Measurements from ENCODE around the gene OSGIN1.

DNA sequence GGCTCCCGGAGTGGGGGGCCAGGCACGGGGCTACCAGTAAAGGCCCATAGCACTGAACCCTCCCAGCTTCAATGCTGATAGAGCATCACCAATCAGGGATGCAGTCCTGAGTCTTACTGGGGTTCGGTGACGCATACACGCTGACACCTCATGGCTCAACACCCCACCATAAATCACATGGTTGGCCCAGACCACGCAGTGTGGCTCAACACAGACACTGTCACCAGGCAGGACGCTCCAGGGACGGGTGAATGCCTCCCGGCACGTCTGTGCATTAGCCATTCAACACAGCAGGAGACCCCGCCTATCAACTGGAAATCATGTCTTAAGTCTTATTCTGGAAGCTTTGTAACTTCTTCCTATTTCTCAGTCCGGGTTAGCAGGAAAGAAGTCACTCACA lies 50.0 kb downstream of the OSGIN1 start:
- TF ChIP-seq, protein P1, sequence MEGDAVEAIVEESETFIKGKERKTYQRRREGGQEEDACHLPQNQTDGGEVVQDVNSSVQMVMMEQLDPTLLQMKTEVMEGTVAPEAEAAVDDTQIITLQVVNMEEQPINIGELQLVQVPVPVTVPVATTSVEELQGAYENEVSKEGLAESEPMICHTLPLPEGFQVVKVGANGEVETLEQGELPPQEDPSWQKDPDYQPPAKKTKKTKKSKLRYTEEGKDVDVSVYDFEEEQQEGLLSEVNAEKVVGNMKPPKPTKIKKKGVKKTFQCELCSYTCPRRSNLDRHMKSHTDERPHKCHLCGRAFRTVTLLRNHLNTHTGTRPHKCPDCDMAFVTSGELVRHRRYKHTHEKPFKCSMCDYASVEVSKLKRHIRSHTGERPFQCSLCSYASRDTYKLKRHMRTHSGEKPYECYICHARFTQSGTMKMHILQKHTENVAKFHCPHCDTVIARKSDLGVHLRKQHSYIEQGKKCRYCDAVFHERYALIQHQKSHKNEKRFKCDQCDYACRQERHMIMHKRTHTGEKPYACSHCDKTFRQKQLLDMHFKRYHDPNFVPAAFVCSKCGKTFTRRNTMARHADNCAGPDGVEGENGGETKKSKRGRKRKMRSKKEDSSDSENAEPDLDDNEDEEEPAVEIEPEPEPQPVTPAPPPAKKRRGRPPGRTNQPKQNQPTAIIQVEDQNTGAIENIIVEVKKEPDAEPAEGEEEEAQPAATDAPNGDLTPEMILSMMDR (IDR thresholded peaks at IDR 0.05; ENCODE audit: poor library complexity, severe bottlenecking), result no peak
- TF ChIP-seq TAF1 (IDR thresholded peaks at IDR 0.05; ENCODE audit: low read depth) (no peak), POLR2AphosphoS5 (IDR thresholded peaks at IDR 0.05) (no peak), EZH2 (IDR thresholded peaks at IDR 0.05; ENCODE audit: borderline replicate concordance, insufficient read depth, low read length, poor library complexity, severe bottlenecking) (no peak), RAD21 (conservative IDR thresholded peaks at IDR 0.05) (no peak), EP300 (conservative IDR thresholded peaks at IDR 0.05; ENCODE audit: poor library complexity, severe bottlenecking) (no peak), MXI1 (conservative IDR thresholded peaks at IDR 0.05; ENCODE audit: poor library complexity, severe bottlenecking) (no peak), SMC3 (conservative IDR thresholded peaks at IDR 0.05; ENCODE audit: poor library complexity) (no peak)
